Measurements from ENCODE around the gene GDF3.
"Not testable (repeated sequence)": the region's sequence is repeated elsewhere in the genome, so short reads cannot be mapped to it uniquely, and the experiment has no call there.

GDF3 gene
- total RNA-seq = 0 reads per million in 2 donors

GRCh38 chr12:7695566-7696197 is at the start of gene GDF3:
GDF3 (minus strand) TSS chr12:7695775; CDS start chr12:7695728, 47 bp downstream.
- DNase-seq = no peak

- DNase-seq = no peak
Measured at GRCh38 chr12:7732993-7733392, 37.4 kb upstream of the GDF3 start.

GRCh38 chr12:7731486-7731885 is 35.9 kb upstream of the GDF3 start:
- DNase-seq = no peak

DNA sequence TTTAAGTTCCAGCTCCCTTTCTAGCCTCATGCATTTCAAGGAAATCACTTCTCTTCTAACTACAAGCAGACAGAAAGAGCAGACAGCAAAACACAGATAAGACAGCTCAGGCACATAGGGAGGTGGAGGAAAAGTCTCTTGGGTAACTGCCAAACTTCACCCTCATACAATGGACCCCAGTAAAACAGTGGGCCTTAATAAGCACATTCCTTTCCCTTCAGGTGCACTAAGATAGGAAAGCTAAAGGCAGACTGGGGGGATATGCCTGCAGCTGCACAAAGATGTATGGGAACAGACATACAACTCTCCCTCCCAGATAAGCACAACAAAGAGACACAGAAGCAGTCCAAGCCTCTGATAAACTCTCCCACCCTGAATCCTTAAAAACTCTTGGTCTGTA is 35.4 kb upstream of the GDF3 start:
- DNase-seq = not testable (repeated sequence)

- DNase-seq = no peak
Measured at GRCh38 chr12:7729746-7730145, 34.2 kb upstream of the GDF3 start.

DNA sequence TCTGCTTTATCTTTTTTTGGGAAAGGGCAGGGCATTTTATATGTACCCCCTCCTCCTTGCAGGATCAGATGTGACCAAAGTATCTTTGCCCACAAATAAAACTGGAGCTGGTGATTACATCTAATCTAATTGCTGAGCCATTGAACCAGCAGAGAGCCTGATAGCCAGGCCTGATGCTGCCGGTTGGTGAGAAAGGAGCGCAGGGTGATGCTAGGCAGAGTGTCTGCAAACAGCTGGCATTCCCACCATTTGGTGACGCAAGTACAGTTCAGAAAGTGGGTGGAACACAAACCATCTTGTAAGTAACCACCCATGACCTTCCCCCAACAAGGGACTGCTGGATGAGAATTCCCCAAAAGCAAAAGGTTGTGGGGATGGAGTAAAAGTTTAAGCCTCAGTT is 28.4 kb upstream of the GDF3 start:
- no peak for DNase-seq

DNA sequence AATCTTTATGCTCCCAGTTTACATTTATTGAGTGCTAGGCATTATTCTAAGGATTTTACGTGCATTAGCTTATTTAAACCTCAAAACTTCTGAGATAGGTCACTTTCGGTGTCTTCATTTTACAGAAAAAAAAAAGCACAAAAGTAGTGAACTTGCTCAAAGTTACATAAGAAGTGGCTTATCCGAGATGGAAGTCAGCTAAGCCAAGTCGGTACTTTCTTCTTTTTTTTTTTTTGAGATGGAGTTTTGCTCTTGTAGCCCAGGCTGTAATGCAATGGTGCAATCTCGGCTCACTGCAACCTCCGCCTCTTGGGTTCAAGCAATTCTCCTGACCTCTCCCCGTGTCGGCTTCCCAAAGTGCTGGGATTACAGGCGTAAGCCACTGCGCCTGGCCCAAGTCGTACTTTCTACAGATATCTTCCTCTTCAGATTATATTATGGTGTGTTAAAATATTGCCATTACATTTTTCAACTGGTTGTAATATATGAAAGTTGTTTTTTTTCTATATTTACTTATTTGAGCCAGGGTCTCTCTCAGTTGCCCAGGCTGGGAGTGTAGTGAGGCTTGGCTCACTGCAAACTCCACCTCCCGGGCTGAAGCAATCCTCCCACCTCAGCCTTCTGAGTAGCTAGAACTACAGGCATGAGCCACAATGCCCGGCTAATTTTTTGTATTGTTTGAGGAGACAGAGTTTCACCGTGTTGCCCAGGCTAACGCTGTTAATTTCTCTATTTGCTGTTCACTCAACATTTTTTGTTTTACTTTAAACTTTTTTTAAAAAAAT is 24.6 kb upstream of the GDF3 start:
- DNase-seq = no peak

DNA sequence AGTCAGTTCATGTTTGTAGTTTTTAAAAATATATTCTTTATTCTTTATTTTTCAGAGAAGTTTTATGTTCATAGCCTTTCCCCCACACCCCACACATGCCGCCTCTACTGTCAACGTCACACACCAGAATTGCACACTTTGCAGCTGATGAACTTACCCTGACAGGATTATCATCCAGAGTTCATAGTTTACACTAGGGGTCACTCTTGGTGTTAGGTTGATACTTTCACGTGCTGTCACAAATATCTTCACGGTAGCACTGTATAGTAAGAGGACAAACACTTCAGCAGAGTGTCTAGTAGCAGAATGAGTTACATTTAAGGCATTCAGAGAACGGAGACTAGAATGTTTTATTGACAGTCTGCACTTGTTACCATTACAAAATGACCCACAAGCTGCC is 20.8 kb upstream of the GDF3 start:
- no peak for DNase-seq

GRCh38 chr12:7712841-7713442 is 17.4 kb upstream of the GDF3 start:
- no peak for DNase-seq

- no peak for DNase-seq
Measured at GRCh38 chr12:7711133-7711532, 15.6 kb upstream of the GDF3 start, which contains the start of gene DPPA3. DPPA3 (plus strand) TSS chr12:7711433; CDS start chr12:7711571, 138 bp downstream.

- DNase-seq = no peak
Measured at GRCh38 chr12:7709969-7710675, 14.5 kb upstream of the GDF3 start.

DNA sequence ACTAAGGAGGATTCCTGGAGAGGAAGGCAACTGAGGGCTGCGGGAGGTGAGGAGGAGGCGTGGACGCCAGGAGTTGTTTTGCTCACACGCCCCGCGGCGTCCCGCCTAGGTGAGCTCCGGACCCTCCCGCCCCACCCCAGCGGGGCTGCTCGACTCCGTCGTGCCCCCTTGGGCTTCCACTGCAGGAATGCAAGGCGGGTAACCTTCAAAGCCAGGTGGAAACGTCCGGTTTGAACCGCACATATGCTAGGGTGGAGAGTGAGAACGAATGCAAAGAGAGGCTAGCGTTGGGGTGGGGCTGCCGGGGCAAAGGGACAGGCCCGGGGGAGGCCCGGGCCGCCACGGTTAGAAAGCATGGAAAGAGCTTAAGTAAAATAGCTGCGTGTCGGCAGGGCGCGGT is 10.3 kb upstream of the GDF3 start:
- peak; percentile 10 for DNase-seq

DNA sequence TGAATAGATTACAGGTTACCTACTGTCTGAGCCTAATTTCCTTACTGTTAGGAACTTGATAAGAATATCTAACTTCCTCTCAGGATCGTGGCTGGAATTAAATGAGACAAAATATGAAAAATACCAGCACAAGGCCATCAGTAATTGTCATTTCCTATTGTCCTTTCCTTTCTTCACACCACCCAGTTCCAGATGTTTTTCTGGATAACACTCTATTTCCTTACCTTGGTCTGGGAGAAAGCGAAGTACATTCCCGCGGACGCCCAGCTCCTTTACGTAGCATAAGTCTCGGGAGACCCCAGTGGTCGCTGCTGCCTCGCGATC is 376 bp downstream of the GDF3 start:
- DNase-seq = no peak

- no peak for DNase-seq
Measured at GRCh38 chr12:7694556-7695236, 879 bp downstream of the GDF3 start.

- no peak for DNase-seq
Measured at GRCh38 chr12:7693793-7694192, 1.8 kb downstream of the GDF3 start.

- no peak for DNase-seq
Measured at GRCh38 chr12:7681535-7681934, 14.0 kb downstream of the GDF3 start.

DNA sequence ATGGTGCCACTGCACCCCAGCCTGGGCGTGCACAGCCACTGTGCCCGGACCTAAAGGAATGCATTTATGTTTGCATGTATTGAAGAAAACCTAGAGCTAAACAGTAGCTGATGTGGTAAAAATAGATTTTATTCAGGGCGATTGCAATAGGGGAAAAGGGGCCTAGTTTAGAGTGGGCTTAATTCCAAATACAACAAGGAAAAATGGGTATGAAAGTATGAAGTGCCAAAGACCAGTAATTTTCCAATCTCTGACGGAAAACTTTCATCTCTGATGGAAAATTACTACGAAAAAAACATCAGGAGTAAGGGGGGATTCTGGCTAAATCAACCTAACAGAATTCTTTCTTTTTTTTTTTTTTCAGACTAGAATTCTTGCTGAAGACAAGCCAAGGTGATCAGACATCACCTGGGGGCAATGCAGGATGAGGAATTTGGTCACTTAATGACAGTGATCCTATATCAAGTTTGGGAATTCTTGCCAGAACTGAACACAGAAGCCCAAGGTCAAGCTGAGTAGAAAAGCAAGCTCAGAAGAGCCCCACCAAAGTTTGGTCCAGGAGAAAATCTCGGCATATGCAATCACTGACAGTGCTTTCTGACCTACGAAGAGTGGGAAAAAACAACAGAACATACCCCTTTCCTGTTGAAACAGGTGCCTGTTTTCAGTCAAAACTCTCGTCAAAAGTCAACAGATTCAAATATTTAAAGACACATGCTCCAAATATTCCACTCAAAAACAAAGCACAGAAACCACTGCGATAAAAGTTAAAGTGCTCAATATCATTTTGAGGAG is 16.1 kb downstream of the GDF3 start:
- DNase-seq = no peak

GRCh38 chr12:7678744-7679143 is 16.8 kb downstream of the GDF3 start:
- DNase-seq = no peak

DNA sequence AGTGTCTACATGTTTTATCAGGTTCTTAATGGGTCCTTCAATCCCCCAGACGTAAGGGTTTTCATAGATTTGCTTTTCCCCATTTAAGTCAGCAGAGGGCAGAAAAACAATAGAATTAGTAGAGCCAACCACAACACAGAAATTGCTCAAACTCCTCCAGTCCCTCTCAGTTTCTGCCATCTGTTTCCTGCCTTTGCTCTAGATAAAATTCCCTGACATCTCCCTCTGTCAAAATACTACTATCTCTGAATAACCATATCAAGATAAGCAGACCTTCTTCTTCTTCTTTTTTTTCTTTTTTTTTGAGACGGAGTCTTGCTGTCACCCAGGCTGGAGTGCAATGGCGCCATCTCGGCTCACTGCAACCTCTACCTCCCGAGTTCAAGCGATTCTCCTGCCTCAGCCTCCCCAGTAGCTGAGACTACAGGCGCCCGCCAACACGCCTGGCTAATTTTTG is 18.1 kb downstream of the GDF3 start:
- not testable (repeated sequence) for DNase-seq

- not testable (repeated sequence) for DNase-seq
Measured at GRCh38 chr12:7675455-7675854, 20.1 kb downstream of the GDF3 start.

GRCh38 chr12:7668171-7668570 is 27.4 kb downstream of the GDF3 start:
- no peak for DNase-seq

GRCh38 chr12:7667125-7667524 is 28.4 kb downstream of the GDF3 start:
- no peak for DNase-seq
